ENCODE data around the gene MSLN. TPM values are rescaled to one million over a fixed set of nuclear protein-coding genes. Genes with fewer than 3 reads are reported as not detected.
A peak's percentile ranks its signal among the peaks of the same experiment; 100 is the strongest.
"Not testable (repeated sequence)": the region's sequence is repeated elsewhere in the genome, so short reads cannot be mapped to it uniquely, and the experiment has no call there.

MSLN gene
- total RNA-seq, 1 experiment from 2014 or later = not detected

DNA sequence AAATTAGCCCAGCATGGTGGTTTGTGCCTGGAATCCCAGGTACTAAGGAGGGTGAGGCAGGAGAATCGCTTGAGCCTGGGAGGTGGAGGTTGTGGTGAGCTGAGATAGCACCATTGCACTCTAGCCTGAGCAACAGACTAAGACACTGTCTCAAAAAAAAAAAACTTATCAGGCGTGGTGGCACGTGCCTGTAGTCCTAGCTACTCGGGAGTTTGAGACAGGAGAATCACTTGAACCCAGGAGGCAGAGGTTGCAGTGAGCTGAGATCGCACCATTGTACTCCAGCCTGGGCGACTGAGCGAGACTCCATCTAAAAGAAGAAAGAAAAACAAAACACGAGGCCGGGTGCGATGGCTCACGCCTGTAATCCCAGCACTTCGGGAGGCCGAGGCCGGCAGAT lies 17.6 kb upstream of the MSLN start:
- not testable (repeated sequence) for H3K4me2 ChIP-seq (ENCODE audit: low read depth, low read length, poor library complexity, severe bottlenecking); H3K9me2 ChIP-seq (replicated peaks; ENCODE audit: insufficient read depth, low read length); H3K9me3 ChIP-seq (ENCODE audit: low read length); H3K27me3 ChIP-seq (ENCODE audit: low read length); DNase-seq; H2AFZ ChIP-seq (ENCODE audit: low read length); H4K20me1 ChIP-seq (ENCODE audit: insufficient read depth, low read depth, low read length); H3K27ac ChIP-seq (ENCODE audit: low read length); H3K36me3 ChIP-seq (ENCODE audit: insufficient read depth, low read length); H3K79me2 ChIP-seq (ENCODE audit: low read length); H3K4me3 ChIP-seq (ENCODE audit: low read length); H3K9ac ChIP-seq (ENCODE audit: low read length)
- peaks cover 25% of the 10 kb centered on the region for H3K4me1 ChIP-seq (ENCODE audit: low read length)

- Histone ChIP-seq H3K27ac (ENCODE audit: low read length) (no peak overlapping the region), H3K4me1 (ENCODE audit: low read length) (peaks cover 14% of the 10 kb centered on the region), H3K27me3 (ENCODE audit: low read length) (no peaks in the 10 kb centered on the region), H3K9me3 (ENCODE audit: low read length) (no peaks in the 10 kb centered on the region), H3K4me3 (ENCODE audit: low read length) (no peak overlapping the region), H3K36me3 (ENCODE audit: insufficient read depth, low read length) (no peaks in the 10 kb centered on the region), H3K79me2 (ENCODE audit: low read length) (0 out of 2 replicates have a peak, but pooled peaks cover 4% of the 10 kb centered on the region), H3K4me2 (ENCODE audit: low read depth, low read length, poor library complexity, severe bottlenecking) (no peak overlapping the region), H4K20me1 (ENCODE audit: insufficient read depth, low read depth, low read length) (no peaks in the 10 kb centered on the region), H2AFZ (ENCODE audit: low read length) (no peak overlapping the region), H3K9ac (ENCODE audit: low read length) (no peak overlapping the region), H3K9me2 (replicated peaks; ENCODE audit: insufficient read depth, low read length) (no peaks in the 10 kb centered on the region)
- DNase-seq = peak; percentile 71
Observed at GRCh38 chr16:743794-744500, 16.6 kb upstream of the MSLN start.

- H3K36me3 ChIP-seq (ENCODE audit: insufficient read depth, low read length) = no peaks in the 10 kb centered on the region
- no peak overlapping the region for H3K9ac ChIP-seq (ENCODE audit: low read length)
- no peak overlapping the region for H3K4me3 ChIP-seq (ENCODE audit: low read length)
- no peaks in the 10 kb centered on the region; the same call in 1 of the 2 replicates for H3K4me1 ChIP-seq (ENCODE audit: low read length)
- no peaks in the 10 kb centered on the region for H3K27me3 ChIP-seq (ENCODE audit: low read length)
- no peaks in the 10 kb centered on the region for H4K20me1 ChIP-seq (ENCODE audit: insufficient read depth, low read depth, low read length)
- H2AFZ ChIP-seq (ENCODE audit: low read length) = no peak overlapping the region
- H3K27ac ChIP-seq (ENCODE audit: low read length) = no peak overlapping the region
- H3K9me2 ChIP-seq (replicated peaks; ENCODE audit: insufficient read depth, low read length) = no peaks in the 10 kb centered on the region
- no peak overlapping the region for H3K4me2 ChIP-seq (ENCODE audit: low read depth, low read length, poor library complexity, severe bottlenecking)
- H3K9me3 ChIP-seq (ENCODE audit: low read length) = no peaks in the 10 kb centered on the region
- H3K79me2 ChIP-seq (ENCODE audit: low read length) = no peaks in the 10 kb centered on the region
- peak; percentile 80 for DNase-seq
Observed at GRCh38 chr16:745739-746138, 14.8 kb upstream of the MSLN start.

DNA sequence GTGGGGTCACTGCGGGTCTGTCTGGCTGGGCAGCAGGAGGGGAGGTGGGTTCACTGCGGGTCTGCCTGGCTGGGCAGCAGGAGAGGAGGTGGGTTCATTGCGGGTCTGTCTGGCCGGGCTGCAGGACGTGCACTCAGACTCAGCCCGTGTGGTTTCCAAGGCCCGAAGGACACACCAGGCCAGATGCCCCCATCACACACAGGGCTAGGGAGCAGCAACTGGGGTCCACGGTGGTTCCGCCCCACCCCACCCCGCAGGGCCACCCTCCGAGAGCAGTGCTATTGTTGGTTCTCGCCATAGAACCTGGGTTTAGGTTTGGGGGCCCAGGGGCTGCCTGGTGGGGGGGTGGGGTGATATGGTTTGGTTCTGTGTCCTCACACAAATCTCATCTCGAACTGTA lies 13.9 kb upstream of the MSLN start:
- no peak overlapping the region for H3K4me2 ChIP-seq (ENCODE audit: low read depth, low read length, poor library complexity, severe bottlenecking)
- no peaks in the 10 kb centered on the region for H3K36me3 ChIP-seq (ENCODE audit: insufficient read depth, low read length)
- no peak overlapping the region for H3K4me3 ChIP-seq (ENCODE audit: low read length)
- no peaks in the 10 kb centered on the region for H3K27me3 ChIP-seq (ENCODE audit: low read length)
- H3K9me2 ChIP-seq (replicated peaks; ENCODE audit: insufficient read depth, low read length) = no peaks in the 10 kb centered on the region
- no peak overlapping the region for H3K27ac ChIP-seq (ENCODE audit: low read length)
- H2AFZ ChIP-seq (ENCODE audit: low read length) = no peak overlapping the region
- DNase-seq = no peak
- H3K79me2 ChIP-seq (ENCODE audit: low read length) = no peaks in the 10 kb centered on the region
- no peaks in the 10 kb centered on the region for H4K20me1 ChIP-seq (ENCODE audit: insufficient read depth, low read depth, low read length)
- H3K4me1 ChIP-seq (ENCODE audit: low read length) = no peaks in the 10 kb centered on the region; the same call in 1 of the 2 replicates
- no peak overlapping the region for H3K9ac ChIP-seq (ENCODE audit: low read length)
- H3K9me3 ChIP-seq (ENCODE audit: low read length) = no peaks in the 10 kb centered on the region

DNA sequence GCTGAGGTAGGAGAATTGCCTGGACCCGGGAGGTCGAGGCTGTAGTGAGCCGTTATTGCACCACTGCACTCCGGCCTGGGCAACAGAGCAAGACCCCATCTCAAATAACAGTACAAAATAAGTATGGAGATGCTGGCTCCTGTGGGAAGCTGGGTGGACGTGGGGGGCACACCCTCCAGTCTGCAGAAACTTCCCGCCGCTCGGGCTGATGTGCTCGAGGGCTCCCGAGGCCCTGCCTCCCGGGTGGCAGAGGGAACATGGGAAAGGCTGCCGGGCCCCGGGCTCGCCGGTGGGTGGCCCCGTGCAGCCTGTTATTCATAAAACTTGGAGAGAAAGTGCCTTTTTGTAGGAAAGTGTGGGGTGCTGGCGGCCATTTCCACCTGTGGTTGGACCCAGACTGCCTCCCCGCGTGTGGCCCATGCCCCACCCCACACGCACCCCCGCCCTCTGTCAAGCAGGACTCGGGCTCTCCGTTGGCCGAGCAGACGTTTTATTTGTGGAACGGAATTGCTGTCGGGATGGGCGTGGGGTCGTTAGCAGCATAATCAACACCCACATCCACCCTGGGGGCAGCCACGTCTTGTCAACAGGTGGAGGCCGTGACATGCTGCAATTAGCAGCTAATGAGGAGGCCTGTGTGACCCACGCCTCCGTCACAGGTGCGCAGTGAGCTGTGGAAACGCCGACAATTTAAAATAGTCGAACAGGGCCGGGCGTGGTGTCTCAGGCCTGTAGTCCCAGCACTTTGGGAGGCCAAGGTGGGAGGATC lies 12.4 kb upstream of the MSLN start:
- Histone ChIP-seq H3K27me3 (ENCODE audit: low read length) (no peaks in the 10 kb centered on the region), H3K36me3 (ENCODE audit: insufficient read depth, low read length) (no peaks in the 10 kb centered on the region), H3K79me2 (ENCODE audit: low read length) (no peaks in the 10 kb centered on the region), H3K4me2 (ENCODE audit: low read depth, low read length, poor library complexity, severe bottlenecking) (no peak overlapping the region), H3K9me2 (replicated peaks; ENCODE audit: insufficient read depth, low read length) (no peaks in the 10 kb centered on the region), H3K9me3 (ENCODE audit: low read length) (no peaks in the 10 kb centered on the region), H3K9ac (ENCODE audit: low read length) (no peak overlapping the region), H3K4me3 (ENCODE audit: low read length) (no peak overlapping the region), H3K4me1 (ENCODE audit: low read length) (no peaks in the 10 kb centered on the region), H4K20me1 (ENCODE audit: insufficient read depth, low read depth, low read length) (no peaks in the 10 kb centered on the region), H3K27ac (ENCODE audit: low read length) (no peak overlapping the region), H2AFZ (ENCODE audit: low read length) (no peak overlapping the region)
- no peak for DNase-seq

- Histone ChIP-seq H3K4me3 (ENCODE audit: low read length) (no peak overlapping the region), H3K9me2 (replicated peaks; ENCODE audit: insufficient read depth, low read length) (no peaks in the 10 kb centered on the region), H3K36me3 (ENCODE audit: insufficient read depth, low read length) (no peaks in the 10 kb centered on the region), H3K4me2 (ENCODE audit: low read depth, low read length, poor library complexity, severe bottlenecking) (no peak overlapping the region), H2AFZ (ENCODE audit: low read length) (no peak overlapping the region), H3K79me2 (ENCODE audit: low read length) (no peaks in the 10 kb centered on the region), H3K27ac (ENCODE audit: low read length) (no peak overlapping the region), H3K27me3 (ENCODE audit: low read length) (no peaks in the 10 kb centered on the region), H3K9me3 (ENCODE audit: low read length) (no peaks in the 10 kb centered on the region), H3K9ac (ENCODE audit: low read length) (no peak overlapping the region), H3K4me1 (ENCODE audit: low read length) (no peaks in the 10 kb centered on the region), H4K20me1 (ENCODE audit: insufficient read depth, low read depth, low read length) (no peaks in the 10 kb centered on the region)
- no peak for DNase-seq
Observed at GRCh38 chr16:749010-749409, 11.5 kb upstream of the MSLN start.

GRCh38 chr16:750485-750884 lies 10.0 kb upstream of the MSLN start:
- Histone ChIP-seq H3K36me3 (ENCODE audit: insufficient read depth, low read length) (no peaks in the 10 kb centered on the region), H3K9me3 (ENCODE audit: low read length) (no peaks in the 10 kb centered on the region)

GRCh38 chr16:751152-752006 lies 9.2 kb upstream of the MSLN start:
- H3K4me3 ChIP-seq (ENCODE audit: low read length) = no peak overlapping the region
- no peak overlapping the region for H2AFZ ChIP-seq (ENCODE audit: low read length)
- H3K27me3 ChIP-seq (ENCODE audit: low read length) = no peaks in the 10 kb centered on the region
- no peak overlapping the region for H3K27ac ChIP-seq (ENCODE audit: low read length)
- no peaks in the 10 kb centered on the region for H4K20me1 ChIP-seq (ENCODE audit: insufficient read depth, low read depth, low read length)
- no peaks in the 10 kb centered on the region for H3K9me3 ChIP-seq (ENCODE audit: low read length)
- H3K4me2 ChIP-seq (ENCODE audit: low read depth, low read length, poor library complexity, severe bottlenecking) = no peak overlapping the region
- no peaks in the 10 kb centered on the region for H3K36me3 ChIP-seq (ENCODE audit: insufficient read depth, low read length)
- H3K9me2 ChIP-seq (replicated peaks; ENCODE audit: insufficient read depth, low read length) = no peaks in the 10 kb centered on the region
- no peaks in the 10 kb centered on the region for H3K79me2 ChIP-seq (ENCODE audit: low read length)
- DNase-seq = no peak
- H3K9ac ChIP-seq (ENCODE audit: low read length) = no peak overlapping the region
- no peaks in the 10 kb centered on the region for H3K4me1 ChIP-seq (ENCODE audit: low read length)

More at GRCh38 chr16:750485-750884, 10.0 kb upstream of the MSLN start:
- Histone ChIP-seq H3K4me2 (ENCODE audit: low read depth, low read length, poor library complexity, severe bottlenecking) (no peak overlapping the region), H3K4me3 (ENCODE audit: low read length) (no peak overlapping the region), H3K27me3 (ENCODE audit: low read length) (no peaks in the 10 kb centered on the region), H3K4me1 (ENCODE audit: low read length) (no peaks in the 10 kb centered on the region), H3K27ac (ENCODE audit: low read length) (no peak overlapping the region), H3K79me2 (ENCODE audit: low read length) (no peaks in the 10 kb centered on the region), H4K20me1 (ENCODE audit: insufficient read depth, low read depth, low read length) (no peaks in the 10 kb centered on the region), H3K9ac (ENCODE audit: low read length) (no peak overlapping the region), H2AFZ (ENCODE audit: low read length) (no peak overlapping the region), H3K9me2 (replicated peaks; ENCODE audit: insufficient read depth, low read length) (no peaks in the 10 kb centered on the region)
- DNase-seq = no peak
